HG02852 (cell line): Measurements from ENCODE around the gene MARK2.

ENCODE experiments used
- ATAC-seq: cut with Tn5 transposase; IDR thresholded peaks from one replicate; pipeline ENCODE4 v1.9.1; 2021; ENCODE audit warnings: mild to moderate bottlenecking, moderate library complexity; ENCODE audit not compliant: unreplicated experiment

MARK2 gene

GRCh38 chr11:63920126-63920938 is 81.4 kb downstream of the MARK2 start:
- ATAC-seq = no peak

GRCh38 chr11:63920939-63921417 is 82.1 kb downstream of the MARK2 start:
- no peak for ATAC-seq

- no peak for ATAC-seq
Measured at GRCh38 chr11:63922673-63923192, 83.8 kb downstream of the MARK2 start.

- no peak for ATAC-seq
Measured at GRCh38 chr11:63923319-63923718, 84.4 kb downstream of the MARK2 start.

GRCh38 chr11:63929616-63930015 is 90.7 kb downstream of the MARK2 start:
- no peak for ATAC-seq

- no peak for ATAC-seq
Measured at GRCh38 chr11:63931045-63931444, 92.1 kb downstream of the MARK2 start.

GRCh38 chr11:63931876-63932275 is 93.0 kb downstream of the MARK2 start:
- no peak for ATAC-seq

GRCh38 chr11:63933459-63933858 is 94.5 kb downstream of the MARK2 start:
- no peak for ATAC-seq

GRCh38 chr11:63937713-63938478 is 99.0 kb downstream of the MARK2 start:
- peak; percentile 10 for ATAC-seq

- peak; percentile 85 for ATAC-seq
Measured at GRCh38 chr11:63938479-63939396, 99.8 kb downstream of the MARK2 start, which contains the start of gene NAA40. TSS of gene NAA40 (plus strand) at chr11:63939002. CDS start at chr11:63939097, 95 bp downstream.

GRCh38 chr11:63939397-63939891 is 100.5 kb downstream of the MARK2 start:
- ATAC-seq = peak; percentile 1

GRCh38 chr11:63940786-63941185 is 101.9 kb downstream of the MARK2 start:
- no peak for ATAC-seq

- no peak for ATAC-seq
Measured at GRCh38 chr11:63941901-63942300, 103.0 kb downstream of the MARK2 start.

- ATAC-seq = no peak
Measured at GRCh38 chr11:63942803-63943202, 103.9 kb downstream of the MARK2 start.

- no peak for ATAC-seq
Measured at GRCh38 chr11:63944987-63945386, 106.1 kb downstream of the MARK2 start.

GRCh38 chr11:63945477-63946163 is 106.7 kb downstream of the MARK2 start:
- no peak for ATAC-seq

- ATAC-seq = no peak
Measured at GRCh38 chr11:63951779-63952536, 113.0 kb downstream of the MARK2 start.

- ATAC-seq = no peak
Measured at GRCh38 chr11:63952570-63952969, 113.7 kb downstream of the MARK2 start.

- no peak for ATAC-seq
Measured at GRCh38 chr11:63958008-63958407, 119.1 kb downstream of the MARK2 start.
